Naive thymus-derived CD8-positive, alpha-beta T cell (primary cell): Measurements from ENCODE around the gene ANKHD1. TPM values are rescaled to one million over a fixed set of nuclear protein-coding genes. Genes with fewer than 3 reads are reported as not detected.

Experiments
- ATAC-seq, 2 donors: fragments of 150-1000 bp; cut with Tn5 transposase in 1 of 2; sonication (Bioruptor Pico), chemical (Tn5 transposase) in 1 of 2; 1 replicate in 1 of 2; 2 replicates in 1 of 2; pipeline ENCODE4 v1.10.0; 2021; ENCODE audit warnings: mild to moderate bottlenecking in 2 of 2, moderate library complexity in 2 of 2
- POLR2A ChIA-PET: fragments of 350-600 bp; sonication (Branson Sonifier 250); formaldehyde crosslinking; loops from one replicate; lab custom pipeline; 2021; ENCODE audit warnings: antibody characterized with exemption; lab: Charles Lee
- DNase-seq, 10 donors: peaks; one replicate each; pipeline versions ENCODE4 v3.0.0 to v3.0.0-alpha.2; 2020 to 2022
- H3K27ac Mint-ChIP-seq, 10 donors: one replicate each; pipeline ENCODE4 v1.8.0; 2020 to 2022; ENCODE audit warnings: mild to moderate bottlenecking in 10 of 10, mixed read lengths in 10 of 10, moderate library complexity in 4 of 10, inconsistent platforms in 1 of 10
- H3K27me3 Mint-ChIP-seq, 5 donors: one replicate each; pipeline ENCODE4 v1.8.0; 2021 to 2022; ENCODE audit warnings: mixed read lengths in 5 of 5
- H3K36me3 Mint-ChIP-seq, 3 donors: one replicate each; pipeline ENCODE4 v1.8.0; 2020 to 2022; ENCODE audit warnings: mixed read lengths in 3 of 3, mild to moderate bottlenecking in 2 of 3, inconsistent platforms in 1 of 3
- H3K4me1 Mint-ChIP-seq, 4 donors: one replicate each; pipeline ENCODE4 v1.8.0; 2021 to 2022; ENCODE audit warnings: mixed read lengths in 4 of 4
- H3K4me3 Mint-ChIP-seq, 10 donors: one replicate each; pipeline ENCODE4 v1.8.0; 2020 to 2022; ENCODE audit warnings: mild to moderate bottlenecking in 10 of 10, mixed read lengths in 10 of 10, moderate library complexity in 6 of 10, inconsistent platforms in 1 of 10
- H3K9me3 Mint-ChIP-seq, 9 donors: one replicate each; pipeline ENCODE4 v1.8.0; 2020 to 2022; ENCODE audit warnings: mixed read lengths in 9 of 9, mild to moderate bottlenecking in 3 of 9, inconsistent platforms in 1 of 9, moderate library complexity in 1 of 9
- polyA plus RNA-seq, 3 donors: library from polyadenylated mRNA; unstranded; fragments of 300-500 nt; fragmentation: Illumina TruSeq; gene quantifications; one replicate each; pipeline ENCODE4 v1.2.3, GENCODE V29; 2021
- total RNA-seq, 8 experiments: library from RNA in 2 of 8; stranded (reverse) in 2 of 8; gene quantifications; one replicate each; pipeline ENCODE4 v1.2.3 and lab custom pipeline; 2021 to 2026

Gene ANKHD1, protein sequence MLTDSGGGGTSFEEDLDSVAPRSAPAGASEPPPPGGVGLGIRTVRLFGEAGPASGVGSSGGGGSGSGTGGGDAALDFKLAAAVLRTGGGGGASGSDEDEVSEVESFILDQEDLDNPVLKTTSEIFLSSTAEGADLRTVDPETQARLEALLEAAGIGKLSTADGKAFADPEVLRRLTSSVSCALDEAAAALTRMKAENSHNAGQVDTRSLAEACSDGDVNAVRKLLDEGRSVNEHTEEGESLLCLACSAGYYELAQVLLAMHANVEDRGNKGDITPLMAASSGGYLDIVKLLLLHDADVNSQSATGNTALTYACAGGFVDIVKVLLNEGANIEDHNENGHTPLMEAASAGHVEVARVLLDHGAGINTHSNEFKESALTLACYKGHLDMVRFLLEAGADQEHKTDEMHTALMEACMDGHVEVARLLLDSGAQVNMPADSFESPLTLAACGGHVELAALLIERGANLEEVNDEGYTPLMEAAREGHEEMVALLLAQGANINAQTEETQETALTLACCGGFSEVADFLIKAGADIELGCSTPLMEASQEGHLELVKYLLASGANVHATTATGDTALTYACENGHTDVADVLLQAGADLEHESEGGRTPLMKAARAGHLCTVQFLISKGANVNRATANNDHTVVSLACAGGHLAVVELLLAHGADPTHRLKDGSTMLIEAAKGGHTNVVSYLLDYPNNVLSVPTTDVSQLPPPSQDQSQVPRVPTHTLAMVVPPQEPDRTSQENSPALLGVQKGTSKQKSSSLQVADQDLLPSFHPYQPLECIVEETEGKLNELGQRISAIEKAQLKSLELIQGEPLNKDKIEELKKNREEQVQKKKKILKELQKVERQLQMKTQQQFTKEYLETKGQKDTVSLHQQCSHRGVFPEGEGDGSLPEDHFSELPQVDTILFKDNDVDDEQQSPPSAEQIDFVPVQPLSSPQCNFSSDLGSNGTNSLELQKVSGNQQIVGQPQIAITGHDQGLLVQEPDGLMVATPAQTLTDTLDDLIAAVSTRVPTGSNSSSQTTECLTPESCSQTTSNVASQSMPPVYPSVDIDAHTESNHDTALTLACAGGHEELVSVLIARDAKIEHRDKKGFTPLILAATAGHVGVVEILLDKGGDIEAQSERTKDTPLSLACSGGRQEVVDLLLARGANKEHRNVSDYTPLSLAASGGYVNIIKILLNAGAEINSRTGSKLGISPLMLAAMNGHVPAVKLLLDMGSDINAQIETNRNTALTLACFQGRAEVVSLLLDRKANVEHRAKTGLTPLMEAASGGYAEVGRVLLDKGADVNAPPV (N-terminal part only)
- 100 to 1,000 TPM; 218 to 235 TPM for total RNA-seq
- 10 to 100 TPM; 54.9 to 82.8 (median 63.8) TPM for polyA plus RNA-seq
- 4.5 to 15.3 (median 8.0) reads per million in 6 experiments for total RNA-seq (lab: John Stamatoyannopoulos, UW)

DNA sequence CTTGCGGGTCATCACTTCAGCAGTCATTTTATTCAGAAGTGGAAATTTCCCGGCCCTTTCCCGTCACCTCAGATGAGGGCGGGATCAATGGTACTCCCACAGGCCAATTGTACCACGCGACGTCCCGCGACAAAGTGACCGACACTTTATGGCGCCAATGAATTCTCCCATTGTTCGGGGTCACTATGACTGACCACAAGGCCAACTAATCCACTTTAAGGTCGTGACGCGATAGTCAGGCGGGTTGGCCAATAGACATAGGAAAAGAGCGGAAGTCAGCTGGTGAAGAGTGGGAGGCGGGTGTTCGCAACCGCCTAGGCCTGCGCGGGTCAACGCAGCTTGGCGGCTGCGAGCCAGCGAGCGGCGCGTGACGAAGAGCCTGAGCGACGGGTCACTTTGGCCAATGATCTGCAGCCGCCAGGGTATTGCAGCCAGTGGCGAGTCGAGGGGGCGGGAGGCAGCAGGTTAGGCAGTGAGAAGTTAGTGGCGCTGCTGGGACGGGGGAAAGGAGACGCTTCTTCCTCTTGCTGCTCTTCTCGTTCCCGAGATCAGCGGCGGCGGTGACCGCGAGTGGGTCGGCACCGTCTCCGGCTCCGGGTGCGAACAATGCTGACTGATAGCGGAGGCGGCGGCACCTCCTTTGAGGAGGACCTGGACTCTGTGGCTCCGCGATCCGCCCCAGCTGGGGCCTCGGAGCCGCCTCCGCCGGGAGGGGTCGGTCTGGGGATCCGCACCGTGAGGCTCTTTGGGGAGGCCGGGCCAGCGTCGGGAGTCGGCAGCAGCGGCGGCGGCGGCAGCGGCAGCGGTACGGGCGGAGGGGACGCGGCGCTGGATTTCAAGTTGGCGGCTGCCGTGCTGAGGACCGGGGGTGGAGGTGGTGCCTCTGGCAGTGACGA lies at the start of gene ANKHD1:
Gene ANKHD1 (plus strand): TSS at position 472 of the 896 bp plus-strand sequence. CDS start 135 bp downstream, at position 607.
- DNase-seq (peak; percentile 90 to 99 (median 98)), ATAC-seq (peak; percentile 79 to 84)
- no peaks in the 10 kb centered on the region for H3K27me3 Mint-ChIP-seq
- peaks cover 0 to 24% (median 2%) of the 10 kb centered on the region in 3 donors for H3K36me3 Mint-ChIP-seq
- H3K4me1 Mint-ChIP-seq, result peaks cover 20 to 46% (median 38%) of the 10 kb centered on the region in 4 donors
- H3K9me3 Mint-ChIP-seq, result no peaks in the 10 kb centered on the region
- POLR2A ChIA-PET, result interaction anchor here (0.6 to 3.1 kb wide), 37 partner anchors 9 to 1936 kb away, joined by 3 to 34 read pairs (median 3); partner anchors contain the start of genes APBB3, CD14, CYSTM1 and DIAPH1
- peak within 1 kb of the TSS in 2 of 10 donors; percentile 89 to 94 for H3K27ac Mint-ChIP-seq
- no peak within 1 kb of the TSS for H3K4me3 Mint-ChIP-seq

DNA sequence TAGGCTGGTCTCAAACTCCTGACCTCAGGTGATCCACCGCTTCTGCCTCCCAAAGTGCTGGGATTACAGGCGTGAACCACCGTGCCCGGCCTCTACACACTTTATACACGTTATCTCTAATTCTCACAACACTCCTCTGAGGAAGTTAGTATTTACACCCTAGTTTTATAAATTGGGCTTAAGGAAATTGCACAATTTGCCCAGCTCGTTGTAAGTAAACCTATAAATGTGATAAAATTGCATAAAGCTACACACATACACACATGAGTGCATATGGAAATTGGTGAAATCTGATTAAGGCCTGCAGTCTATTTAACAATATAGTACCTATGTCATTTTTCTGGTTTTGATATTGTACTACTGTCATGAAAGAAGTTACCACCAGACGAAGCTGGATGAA lies 46.1 kb upstream of the ANKHD1 start:
- no peak overlapping the region for H3K27ac Mint-ChIP-seq
- H3K36me3 Mint-ChIP-seq, result no peaks in the 10 kb centered on the region
- H3K27me3 Mint-ChIP-seq, result peaks cover 7 to 22% (median 12%) of the 10 kb centered on the region in 5 donors
- no peak overlapping the region for H3K4me3 Mint-ChIP-seq
- no peaks in the 10 kb centered on the region for H3K9me3 Mint-ChIP-seq
- DNase-seq (no peak), ATAC-seq (no peak)
- POLR2A ChIA-PET, result no interaction called here
- H3K4me1 Mint-ChIP-seq, result peaks cover 10 to 16% (median 15%) of the 10 kb centered on the region in 4 donors

DNA sequence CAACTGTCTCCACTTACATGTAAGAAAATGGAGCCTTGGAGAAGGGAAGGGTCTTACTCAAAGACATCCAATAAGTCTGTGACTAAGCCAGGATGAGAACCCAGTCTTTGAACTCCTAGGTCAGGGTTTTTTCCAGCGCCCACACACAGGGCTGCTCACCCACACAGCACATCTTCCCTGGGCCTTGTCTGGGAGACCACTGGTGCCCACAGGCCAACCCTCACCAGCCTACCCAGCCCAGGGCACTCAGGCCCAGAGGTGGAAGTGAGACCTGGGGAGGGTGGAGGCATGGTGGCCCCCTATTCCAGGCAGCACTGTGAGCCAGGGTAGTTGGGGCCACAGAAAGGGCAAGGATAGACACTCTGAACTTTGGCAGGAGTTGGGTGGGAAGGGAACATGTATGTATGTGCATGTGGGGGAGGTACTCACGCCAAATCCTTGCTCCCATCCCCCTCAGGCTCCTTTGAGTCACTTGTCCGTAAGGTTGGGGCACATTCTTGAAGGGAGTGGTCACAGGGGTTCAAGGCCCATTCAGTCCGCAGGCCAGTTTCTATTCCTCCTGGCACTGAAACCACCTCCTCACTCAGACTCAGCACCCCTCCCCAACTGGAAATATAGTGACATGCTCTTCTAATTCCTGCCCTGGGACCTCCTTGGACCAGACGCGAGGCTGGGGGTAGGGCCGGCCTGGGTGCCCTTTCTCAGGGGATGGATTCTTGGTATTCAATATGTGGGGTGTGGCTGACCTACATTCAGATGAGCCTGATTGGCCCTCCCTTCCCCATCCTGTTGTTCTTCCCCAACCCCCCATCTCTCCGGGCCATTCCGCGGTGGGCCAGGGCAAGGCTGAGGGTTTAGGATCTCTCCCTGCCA lies 44.5 kb upstream of the ANKHD1 start:
- H3K9me3 Mint-ChIP-seq, result no peaks in the 10 kb centered on the region
- peak overlapping the region in 9 of 10 donors; percentile 12 to 82 (median 65) for H3K4me3 Mint-ChIP-seq
- no peak for DNase-seq
- peaks cover 2 to 9% (median 9%) of the 10 kb centered on the region in 5 donors for H3K27me3 Mint-ChIP-seq
- no peaks in the 10 kb centered on the region for H3K36me3 Mint-ChIP-seq
- POLR2A ChIA-PET, result no interaction called here
- H3K27ac Mint-ChIP-seq, result peak overlapping the region in 2 of 10 donors; percentile 36 to 45
- H3K4me1 Mint-ChIP-seq, result peaks cover 7 to 13% (median 10%) of the 10 kb centered on the region in 4 donors
- ATAC-seq, result peak in 1 of 2 donors; percentile 51

GRCh38 chr5:140357726-140358093 lies 43.9 kb upstream of the ANKHD1 start:
- Mint-ChIP-seq H3K27ac (peak overlapping the region in 2 of 10 donors; percentile 36 to 45), H3K9me3 (no peaks in the 10 kb centered on the region), H3K4me1 (peaks cover 7 to 13% (median 10%) of the 10 kb centered on the region in 4 donors), H3K4me3 (peak overlapping the region in 9 of 10 donors; percentile 12 to 82 (median 65)), H3K36me3 (no peaks in the 10 kb centered on the region), H3K27me3 (peaks cover 2 to 9% (median 9%) of the 10 kb centered on the region in 5 donors)
- DNase-seq (peak; percentile 49 to 73 (median 62)), ATAC-seq (peak; percentile 95 to 99)
- POLR2A ChIA-PET, result interaction anchor here (0.6 kb wide), 1 partner anchor 1140 kb away, joined by 3 read pairs; no protein-coding TSS in a partner anchor

DNA sequence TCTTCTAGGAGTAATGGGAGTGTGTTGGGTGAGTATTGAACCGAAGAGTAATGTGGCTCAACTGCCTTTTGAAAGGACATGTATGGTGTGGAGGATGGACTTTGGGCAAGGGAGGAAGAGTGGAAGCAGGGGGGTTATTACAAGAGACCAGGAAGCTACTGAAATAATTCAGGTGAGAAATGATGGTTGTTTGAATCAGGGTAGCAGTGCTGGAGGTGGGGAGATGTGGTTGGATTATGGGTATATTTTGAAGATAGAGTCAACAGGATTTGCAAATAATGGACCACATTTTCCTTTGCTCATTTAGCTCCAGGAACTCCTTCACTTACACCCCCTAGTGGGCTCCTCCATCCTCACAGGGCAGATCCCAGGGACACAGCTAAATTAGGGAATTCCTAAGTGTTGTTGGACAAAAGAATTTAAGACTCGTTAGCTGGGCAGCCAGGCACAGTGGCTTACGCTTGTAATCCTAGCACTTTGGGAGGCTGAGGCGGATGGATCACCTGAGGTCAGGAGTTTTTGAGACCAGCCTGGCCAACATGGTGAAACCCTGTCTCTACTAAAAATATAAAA lies 42.8 kb upstream of the ANKHD1 start:
- Mint-ChIP-seq H3K9me3 (no peaks in the 10 kb centered on the region), H3K27me3 (peaks cover 2 to 9% (median 9%) of the 10 kb centered on the region in 5 donors), H3K4me3 (no peak overlapping the region), H3K36me3 (no peaks in the 10 kb centered on the region), H3K4me1 (peaks cover 11 to 19% (median 15%) of the 10 kb centered on the region in 4 donors), H3K27ac (peak overlapping the region in 1 of 10 donors; percentile 32)
- ATAC-seq, result no peak
- POLR2A ChIA-PET, result interaction anchor here (0.7 to 1.0 kb wide), 2 partner anchors 43 to 288 kb away, joined by 3 to 9 read pairs; partner anchors contain the start of gene ANKHD1
- no peak for DNase-seq

- ATAC-seq (no peak), DNase-seq (no peak)
- H3K27me3 Mint-ChIP-seq, result peaks cover 2 to 9% (median 9%) of the 10 kb centered on the region in 5 donors
- H3K4me3 Mint-ChIP-seq, result no peak within 1 kb of the TSS
- no peaks in the 10 kb centered on the region for H3K36me3 Mint-ChIP-seq
- no peaks in the 10 kb centered on the region for H3K9me3 Mint-ChIP-seq
- peak within 1 kb of the TSS in 1 of 10 donors; percentile 69 for H3K27ac Mint-ChIP-seq
- POLR2A ChIA-PET, result no interaction called here
- peaks cover 11 to 19% (median 15%) of the 10 kb centered on the region in 4 donors for H3K4me1 Mint-ChIP-seq
Observed at GRCh38 chr5:140360101-140360500, 41.5 kb upstream of the ANKHD1 start, which contains the start of gene SLC4A9. TSS of gene SLC4A9 (plus strand) at chr5:140360194. CDS start at chr5:140360237, 43 bp downstream.

DNA sequence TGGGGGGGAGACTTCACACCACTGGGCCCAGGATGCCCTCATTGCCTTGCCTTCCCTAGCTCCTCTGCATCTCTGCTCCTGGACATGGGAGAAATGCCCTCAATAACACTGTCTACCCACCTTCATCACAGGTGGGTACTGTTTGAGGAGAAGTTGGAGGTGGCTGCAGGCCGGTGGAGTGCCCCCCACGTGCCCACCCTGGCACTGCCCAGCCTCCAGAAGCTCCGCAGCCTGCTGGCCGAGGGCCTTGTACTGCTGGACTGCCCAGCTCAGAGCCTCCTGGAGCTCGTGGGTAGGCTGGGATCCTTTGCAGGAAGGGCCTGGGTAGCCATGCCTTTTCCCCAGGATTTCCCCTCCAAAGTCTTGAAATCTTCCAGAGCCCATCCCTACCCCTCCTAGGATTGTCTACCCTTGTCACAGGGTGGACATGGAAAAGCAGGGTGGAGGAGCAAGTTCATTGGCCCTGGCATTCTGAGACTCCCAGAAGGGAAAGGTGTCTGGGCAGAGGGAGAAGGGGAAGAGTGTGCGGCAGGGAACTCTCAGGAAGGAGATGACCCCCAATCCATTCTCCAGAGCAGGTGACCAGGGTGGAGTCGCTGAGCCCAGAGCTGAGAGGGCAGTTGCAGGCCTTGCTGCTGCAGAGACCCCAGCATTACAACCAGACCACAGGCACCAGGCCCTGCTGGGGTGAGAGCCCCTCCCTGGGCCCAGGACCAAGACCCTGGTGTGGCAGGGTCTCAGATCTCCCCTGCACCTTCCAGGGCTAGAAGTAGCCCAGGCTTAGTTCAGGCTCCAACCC lies 40.8 kb upstream of the ANKHD1 start:
- H3K4me1 Mint-ChIP-seq, result peaks cover 11 to 19% (median 15%) of the 10 kb centered on the region in 4 donors
- DNase-seq (no peak), ATAC-seq (no peak)
- no peak overlapping the region for H3K4me3 Mint-ChIP-seq
- no peaks in the 10 kb centered on the region for H3K9me3 Mint-ChIP-seq
- POLR2A ChIA-PET, result no interaction called here
- H3K27ac Mint-ChIP-seq, result no peak overlapping the region
- peaks cover 2 to 9% (median 9%) of the 10 kb centered on the region in 5 donors for H3K27me3 Mint-ChIP-seq
- no peaks in the 10 kb centered on the region for H3K36me3 Mint-ChIP-seq

GRCh38 chr5:140361901-140362300 lies 39.7 kb upstream of the ANKHD1 start:
- Mint-ChIP-seq H3K36me3 (no peaks in the 10 kb centered on the region), H3K4me1 (peaks cover 9 to 19% (median 13%) of the 10 kb centered on the region in 4 donors), H3K9me3 (no peaks in the 10 kb centered on the region), H3K4me3 (peak overlapping the region in 1 of 10 donors; percentile 20), H3K27me3 (peaks cover 2 to 9% (median 9%) of the 10 kb centered on the region in 5 donors), H3K27ac (peak overlapping the region in 1 of 10 donors; percentile 23)
- ATAC-seq (no peak), DNase-seq (no peak)
- POLR2A ChIA-PET, result no interaction called here

DNA sequence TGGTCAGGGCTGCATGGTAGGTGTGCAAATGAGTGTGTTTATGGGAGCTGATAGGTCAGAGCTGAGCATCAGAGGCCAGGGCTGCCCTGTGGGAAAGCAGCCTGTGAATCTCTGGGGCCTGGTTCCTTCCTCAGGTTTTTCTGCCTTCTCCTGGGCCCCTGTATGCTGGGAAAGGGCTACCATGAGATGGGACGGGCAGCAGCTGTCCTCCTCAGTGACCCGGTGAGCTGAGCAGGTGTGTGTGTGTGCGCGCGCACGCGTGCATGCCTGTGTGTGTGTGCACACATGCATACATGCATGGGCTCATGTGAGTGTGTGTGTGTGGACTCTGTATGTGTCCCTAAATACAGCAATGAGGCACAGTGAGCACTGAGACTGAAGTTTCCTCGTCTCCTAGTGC lies 39.3 kb upstream of the ANKHD1 start:
- no peaks in the 10 kb centered on the region for H3K9me3 Mint-ChIP-seq
- no peaks in the 10 kb centered on the region for H3K36me3 Mint-ChIP-seq
- peak overlapping the region in 1 of 10 donors; percentile 20 for H3K4me3 Mint-ChIP-seq
- peaks cover 9 to 17% (median 12%) of the 10 kb centered on the region in 4 donors for H3K4me1 Mint-ChIP-seq
- POLR2A ChIA-PET, result no interaction called here
- peaks cover 2 to 9% (median 9%) of the 10 kb centered on the region in 5 donors for H3K27me3 Mint-ChIP-seq
- peak overlapping the region in 1 of 10 donors; percentile 23 for H3K27ac Mint-ChIP-seq
- DNase-seq (no peak), ATAC-seq (no peak)
